Islet precursor cell (in vitro differentiated cells): ENCODE results near the gene ILK.

Experiments used
- DNase-seq: peaks from one replicate; pipeline ENCODE4 v3.0.0-alpha.2; 2018

The ILK gene

DNA sequence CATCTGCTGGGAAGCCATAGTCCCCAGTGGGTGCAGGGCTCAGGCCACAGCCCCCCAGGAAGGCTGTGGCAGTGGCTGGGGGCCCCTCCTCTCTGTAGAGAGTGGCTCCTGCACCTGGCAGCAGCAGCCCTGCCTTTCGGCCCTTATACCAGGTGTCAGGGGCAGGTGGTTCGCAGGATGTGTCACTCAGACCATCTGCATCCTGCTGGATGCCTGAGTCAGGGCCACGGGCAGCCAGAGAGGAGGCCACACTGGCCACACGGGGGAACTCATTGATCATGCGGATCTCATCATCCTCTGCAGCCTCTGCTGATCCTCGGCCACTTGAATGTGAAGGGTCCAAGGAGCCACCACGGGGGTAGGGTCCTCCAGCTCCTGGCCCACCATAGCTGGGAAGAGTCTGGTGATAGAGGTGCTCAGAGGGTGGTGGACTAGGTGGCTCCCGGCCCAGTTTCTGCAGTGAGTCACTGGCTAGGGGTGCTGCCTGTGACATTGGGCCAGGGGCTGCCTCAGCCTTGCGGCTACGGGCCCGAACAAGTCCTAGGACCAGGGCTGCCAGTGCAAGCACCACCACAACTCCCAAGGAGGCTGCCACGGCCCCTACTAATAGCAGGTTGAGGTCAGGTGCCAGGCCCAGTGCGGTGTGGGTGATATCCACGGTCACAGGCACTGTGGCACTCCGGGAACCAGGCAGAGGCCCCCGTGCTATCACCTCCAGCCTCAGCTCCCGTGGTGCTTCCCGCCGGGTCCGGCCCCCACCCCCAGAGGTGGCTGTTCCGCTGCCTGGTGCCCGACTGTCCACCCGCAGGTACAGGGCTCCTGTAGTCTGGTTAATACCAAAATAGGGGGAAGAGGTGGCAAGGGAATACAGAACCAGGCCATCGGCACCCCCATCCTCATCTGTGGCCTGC lies 18.9 kb downstream of the ILK start:
- no peak for DNase-seq

DNA sequence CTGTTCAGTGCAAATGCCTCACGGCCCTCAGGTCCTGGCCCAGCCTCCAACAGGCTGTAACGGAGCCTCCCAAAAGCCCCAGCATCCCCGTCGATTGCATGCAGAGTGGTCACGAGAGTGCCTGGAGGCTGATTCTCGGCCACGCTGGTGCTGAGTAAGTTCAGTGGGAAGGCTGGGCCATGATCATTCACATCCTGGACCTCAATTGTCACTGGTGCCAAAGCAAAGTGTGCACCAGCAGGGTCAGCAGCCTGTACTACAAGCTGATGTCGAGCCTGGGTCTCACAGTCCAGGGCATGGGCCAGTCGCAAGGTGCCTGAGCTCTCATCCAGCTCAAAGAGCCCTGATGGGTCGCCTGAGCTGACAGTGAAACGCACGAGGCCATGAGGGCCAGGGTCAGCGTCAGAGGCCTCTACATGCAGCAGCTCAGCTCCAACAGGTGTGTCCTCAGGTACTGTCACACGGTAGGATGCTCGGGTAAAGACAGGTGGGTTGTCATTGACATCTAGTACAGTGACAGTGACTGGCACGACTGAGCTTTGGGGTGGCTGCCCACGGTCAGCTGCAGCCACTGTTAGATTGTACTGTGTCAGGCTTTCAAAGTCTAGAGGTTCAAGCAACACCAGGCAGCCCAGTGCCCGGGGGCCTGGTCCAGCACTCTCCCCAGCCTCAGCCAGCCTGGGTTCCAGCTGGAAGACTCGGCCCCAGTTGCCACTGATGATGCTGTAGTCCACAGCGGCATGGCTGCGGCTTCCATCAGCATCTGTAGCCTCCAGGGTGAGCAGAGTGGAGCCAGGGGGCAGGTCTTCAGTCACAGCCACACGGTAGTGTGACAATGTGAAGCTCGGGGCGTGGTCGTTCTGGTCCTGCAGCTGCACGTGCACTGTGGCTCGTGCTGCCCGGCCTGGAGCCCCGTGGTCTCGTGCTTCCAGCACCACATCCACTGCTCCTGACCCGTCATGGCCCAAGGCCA lies 20.1 kb downstream of the ILK start:
- no peak for DNase-seq

DNA sequence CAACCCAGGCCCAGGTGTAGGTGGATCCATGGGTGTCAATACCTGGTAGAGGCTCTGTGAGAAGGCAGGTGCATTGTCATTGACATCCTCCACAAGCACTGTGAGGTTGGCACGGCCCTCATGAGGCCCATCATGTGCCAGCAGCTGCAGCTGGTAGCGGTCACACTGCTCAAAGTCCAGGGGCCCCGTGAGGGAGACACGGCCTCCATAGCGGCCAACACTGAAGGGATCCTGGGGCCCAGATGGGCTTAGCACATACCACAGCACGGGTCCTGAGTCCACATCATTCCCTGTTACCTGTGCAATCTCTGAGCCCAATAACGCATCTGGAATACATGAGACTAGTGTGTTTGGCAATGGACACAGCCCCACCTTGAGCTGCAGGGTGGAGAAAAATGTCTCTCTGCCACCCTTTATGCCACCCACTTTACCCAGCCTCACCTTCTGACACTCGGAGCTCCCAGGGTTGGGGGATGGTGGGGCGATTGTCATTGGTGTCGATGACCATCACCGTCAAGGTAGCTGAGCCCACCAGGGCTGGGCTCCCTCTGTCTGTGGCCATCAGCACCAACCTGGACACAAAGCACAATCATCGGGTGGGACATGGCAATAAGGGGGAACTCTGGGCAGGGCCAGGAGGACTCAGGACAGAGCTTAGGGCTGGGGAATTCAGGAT lies 21.7 kb downstream of the ILK start:
- DNase-seq: no peak

DNA sequence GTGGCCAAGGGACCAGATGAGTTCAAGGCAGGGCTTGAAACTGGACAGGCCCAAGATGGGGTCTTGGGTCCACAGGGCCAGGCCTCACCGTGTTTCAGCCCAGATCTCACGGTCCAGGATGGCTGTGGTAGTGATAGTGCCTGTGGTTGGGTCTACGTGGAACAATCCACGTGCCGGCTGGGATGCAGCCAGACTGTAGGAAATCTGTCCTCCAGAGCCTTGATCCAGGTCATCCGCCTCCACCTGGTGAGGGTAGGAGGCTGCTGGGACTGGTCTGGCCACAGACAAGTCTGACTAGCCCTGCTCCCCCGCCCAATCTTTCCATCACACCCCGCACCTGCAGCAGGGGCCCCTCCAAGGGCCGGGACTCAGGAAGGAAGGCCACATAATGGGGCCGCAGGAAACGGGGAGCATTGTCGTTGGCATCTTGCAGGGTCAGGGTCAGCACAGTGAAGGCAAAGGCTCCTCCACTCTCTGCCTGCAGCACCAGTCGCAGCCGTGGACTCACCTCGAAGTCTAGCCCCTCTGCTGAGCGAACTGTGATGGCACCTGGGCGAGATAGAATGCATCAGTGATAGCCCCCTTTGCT lies 22.4 kb downstream of the ILK start:
- no peak for DNase-seq

DNA sequence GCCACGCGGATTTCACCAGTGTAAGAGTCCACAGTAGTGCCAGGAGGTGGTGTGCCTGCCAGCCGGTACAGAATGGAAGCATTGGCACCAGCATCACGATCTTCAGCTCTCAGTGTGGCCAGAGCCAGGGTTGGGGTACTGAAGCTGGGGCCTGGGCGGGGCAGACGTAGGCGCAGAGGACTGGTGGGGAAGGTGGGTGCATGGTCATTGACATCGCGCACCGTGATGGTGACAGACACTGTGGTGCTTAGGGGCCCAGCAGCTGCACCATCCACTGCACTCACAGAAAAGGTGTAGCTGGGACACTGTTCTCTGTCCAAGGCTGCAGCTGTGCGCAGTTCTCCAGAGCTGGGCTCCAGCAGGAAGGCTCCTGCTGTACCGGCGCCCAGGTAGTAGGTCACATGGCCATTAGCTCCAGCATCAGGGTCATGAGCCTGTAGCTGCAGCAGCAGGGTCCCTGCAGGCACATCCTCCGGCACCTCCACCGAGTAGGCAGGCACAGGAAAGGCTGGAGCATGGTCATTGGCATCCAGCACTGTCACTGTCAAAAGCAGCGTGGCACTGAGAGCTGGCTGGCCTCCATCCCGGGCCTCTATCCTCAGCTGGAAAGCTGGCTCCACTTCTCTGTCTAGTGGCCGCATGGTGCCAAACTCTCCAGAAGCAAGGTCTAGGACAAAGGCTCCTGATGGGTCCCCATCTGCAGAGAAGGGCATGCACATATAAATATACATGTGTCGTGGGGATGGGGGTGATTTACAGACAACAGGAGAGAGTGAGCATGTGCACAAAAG lies 23.6 kb downstream of the ILK start:
- DNase-seq: no peak

DNA sequence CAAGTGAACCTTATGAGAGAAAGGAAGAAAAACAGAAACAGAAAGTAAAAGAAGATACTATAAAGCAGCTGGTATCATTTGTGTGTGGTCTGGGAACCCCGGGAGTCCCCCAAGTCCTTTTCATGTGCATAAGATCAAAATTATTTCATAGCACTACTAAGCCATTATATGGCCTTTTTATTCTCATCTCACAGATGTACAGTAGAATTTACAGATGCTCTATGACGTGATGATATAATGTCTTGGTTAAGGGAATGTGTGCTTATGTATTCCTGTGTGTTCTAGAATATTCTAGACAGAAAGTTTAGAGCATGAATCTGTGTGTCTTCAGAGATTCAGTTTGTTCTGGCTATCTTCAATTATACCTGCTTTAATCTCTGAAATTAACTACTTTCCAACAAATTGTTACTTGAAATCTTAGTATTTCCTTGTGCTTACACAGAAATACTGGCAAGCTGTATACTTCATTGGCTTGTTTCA lies 24.2 kb downstream of the ILK start:
- no peak for DNase-seq

DNA sequence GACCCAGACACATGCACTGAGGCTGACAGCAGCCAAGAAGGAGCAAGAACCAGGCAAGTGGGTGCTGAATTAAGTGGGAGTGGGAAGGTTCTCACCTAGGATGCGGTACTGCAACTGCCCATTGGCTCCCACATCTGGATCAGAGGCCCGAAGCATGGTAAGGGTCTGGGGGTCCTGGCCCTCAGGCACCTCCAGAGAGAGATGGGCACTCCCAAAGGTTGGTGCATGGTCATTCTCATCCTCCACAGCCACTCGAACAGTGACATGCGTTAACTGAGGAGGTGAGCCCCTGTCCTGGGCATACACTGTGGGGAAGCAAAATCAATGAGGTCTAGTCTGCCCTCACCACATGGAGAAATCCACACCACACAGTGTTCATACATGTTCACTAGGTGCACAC lies 25.0 kb downstream of the ILK start:
- no peak for DNase-seq

DNA sequence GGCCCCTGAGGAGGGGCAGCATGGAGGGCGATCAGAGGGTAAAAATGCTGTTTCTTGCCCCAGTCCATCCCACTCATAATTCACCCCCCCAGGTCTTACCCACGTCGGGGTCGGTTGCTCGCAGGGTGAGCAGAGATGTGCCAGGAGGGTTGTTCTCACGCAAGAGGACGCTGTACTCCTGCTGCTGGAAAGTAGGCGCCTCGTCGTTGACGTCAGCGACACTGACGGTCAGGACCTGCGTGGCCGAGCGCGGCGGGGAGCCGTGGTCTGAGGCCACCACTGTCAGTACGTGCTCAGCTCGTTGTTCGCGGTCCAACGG lies 26.0 kb downstream of the ILK start:
- DNase-seq: no peak

DNA sequence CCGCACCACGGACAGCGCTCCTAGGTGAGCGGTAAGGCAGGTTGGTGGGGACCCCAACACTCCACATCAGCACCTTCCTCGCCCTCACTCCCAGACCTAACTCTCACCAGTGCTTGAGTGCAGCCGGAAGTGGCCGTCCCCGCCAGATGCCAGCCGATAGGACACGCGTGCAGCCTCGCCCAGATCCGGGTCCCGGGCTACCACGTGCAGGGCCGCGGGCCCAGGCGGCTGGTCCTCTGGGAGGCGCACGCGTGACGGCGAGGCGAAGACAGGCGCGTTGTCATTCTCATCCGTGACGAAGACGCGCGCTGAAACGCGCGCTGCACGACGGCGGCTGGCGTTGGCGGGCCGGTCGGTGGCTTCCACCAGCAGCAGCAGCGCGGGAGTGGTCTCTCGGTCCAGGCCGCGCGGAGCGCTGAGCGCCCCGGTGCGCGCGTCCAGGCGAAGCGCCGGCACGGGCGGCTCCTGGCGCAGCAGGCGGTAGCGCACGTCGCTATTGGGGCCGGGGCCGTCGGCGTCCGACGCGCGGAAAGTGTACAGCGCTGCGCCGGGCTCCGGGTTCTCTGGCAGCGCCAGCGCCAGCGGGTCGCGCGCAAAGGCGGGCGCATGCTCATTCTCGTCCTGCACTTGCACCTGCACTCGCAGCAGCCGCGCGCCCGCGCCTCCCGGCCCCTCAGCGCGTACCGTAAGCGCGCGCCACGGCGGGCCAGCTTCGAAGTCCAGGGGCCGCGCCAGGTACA lies 26.5 kb downstream of the ILK start:
- no peak for DNase-seq

DNA sequence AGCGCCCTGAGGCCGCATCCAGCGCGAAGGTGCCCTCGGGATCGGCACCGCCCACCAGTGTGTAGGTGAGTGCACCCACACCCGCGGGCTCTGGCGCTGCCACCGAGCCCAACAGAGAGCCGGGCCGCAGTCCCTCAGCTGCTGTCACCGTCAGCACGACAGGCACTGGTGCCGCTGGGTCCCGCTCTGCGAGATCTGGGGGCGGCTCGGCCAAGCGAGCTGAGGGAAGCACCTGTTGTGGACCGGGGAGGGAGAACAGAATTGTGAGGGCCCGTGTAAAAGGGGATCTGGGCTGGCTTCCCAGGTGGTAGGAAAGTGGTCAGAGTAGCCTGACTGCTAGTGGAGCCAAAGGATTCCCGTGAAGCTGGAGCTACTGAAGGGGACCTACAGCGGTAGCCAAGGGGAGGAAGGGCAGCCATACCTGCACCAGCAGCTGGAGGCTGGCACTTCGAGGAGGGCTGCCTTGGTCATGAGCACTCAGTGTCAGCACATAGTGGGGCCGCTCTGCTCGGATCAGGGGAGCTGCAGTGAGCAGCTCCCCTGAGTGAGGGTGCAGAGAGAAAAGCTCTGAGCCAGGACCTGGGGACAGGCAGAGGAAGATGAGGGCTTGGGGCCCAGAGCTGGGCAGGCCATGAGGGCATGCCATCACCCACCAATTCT lies 27.2 kb downstream of the ILK start:
- no peak for DNase-seq

DNA sequence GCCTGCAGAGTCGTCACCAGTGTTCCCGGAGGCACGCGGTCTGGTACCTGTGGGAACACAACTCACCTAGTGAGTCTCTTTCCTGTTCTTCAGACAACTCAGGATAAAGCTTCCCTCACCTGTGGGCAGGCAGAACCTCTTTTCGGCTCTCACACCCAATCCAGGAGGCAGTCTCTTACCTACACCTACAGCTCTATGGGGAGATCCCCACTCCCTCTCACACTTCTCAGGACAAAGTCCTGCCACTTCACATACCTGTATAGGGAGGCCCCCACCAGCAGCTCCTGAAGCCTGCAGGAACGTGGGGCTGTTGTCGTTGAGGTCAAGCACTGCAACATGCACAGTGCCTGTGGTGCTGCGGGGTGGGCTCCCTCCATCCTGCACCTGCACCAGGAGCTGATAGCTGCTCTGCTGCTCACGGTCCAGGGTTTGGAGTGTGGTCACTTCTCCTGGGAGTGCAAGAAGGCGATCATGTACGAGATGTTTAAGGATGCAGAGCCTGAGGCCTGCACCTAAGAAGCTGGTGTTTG lies 27.9 kb downstream of the ILK start:
- no peak for DNase-seq

DNA sequence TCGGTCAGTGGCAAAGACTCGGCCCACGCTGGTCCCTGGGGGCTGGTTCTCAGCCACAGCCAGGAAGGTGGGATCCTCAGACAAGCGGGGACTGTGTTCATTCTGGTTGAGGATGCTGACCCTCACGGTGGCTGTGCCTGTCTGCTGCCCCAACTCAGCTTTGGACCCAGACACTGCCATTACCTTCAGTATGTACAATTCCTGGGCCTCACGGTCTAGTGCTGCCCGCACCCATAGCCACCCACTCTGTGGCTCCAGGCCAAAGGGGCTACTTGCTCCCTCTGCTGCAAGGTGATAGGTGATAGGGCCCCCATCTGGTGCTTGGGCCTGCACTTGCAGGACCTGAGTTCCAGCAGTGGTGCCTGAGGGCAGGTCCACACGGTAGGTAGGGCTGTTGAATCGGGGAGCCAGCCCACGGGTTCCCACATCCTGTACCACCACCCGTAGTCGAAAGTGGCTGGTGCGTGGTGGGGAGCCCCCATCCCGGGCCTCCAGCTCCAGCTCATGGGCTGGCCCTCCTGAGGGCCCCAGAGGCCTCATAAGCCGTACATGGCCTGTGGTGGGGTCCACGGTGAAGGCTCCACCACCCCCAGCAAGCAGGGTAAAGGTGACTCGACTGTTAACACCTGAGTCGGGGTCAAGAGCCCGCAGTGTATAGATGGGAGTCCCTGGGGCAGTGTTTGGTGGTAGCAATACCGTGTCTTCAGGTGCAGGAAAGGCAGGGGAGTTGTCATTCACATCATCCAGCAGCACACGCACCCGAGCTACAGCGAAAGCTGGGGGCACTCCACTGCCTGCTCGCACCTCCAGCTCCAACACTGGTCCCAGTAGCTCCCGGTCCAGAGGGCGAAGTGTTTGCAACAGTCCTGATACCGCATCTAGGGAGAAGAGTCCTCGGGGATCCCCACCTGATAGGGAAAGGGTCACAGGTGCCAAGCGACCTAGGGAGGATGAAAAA lies 28.8 kb downstream of the ILK start:
- no peak for DNase-seq

DNA sequence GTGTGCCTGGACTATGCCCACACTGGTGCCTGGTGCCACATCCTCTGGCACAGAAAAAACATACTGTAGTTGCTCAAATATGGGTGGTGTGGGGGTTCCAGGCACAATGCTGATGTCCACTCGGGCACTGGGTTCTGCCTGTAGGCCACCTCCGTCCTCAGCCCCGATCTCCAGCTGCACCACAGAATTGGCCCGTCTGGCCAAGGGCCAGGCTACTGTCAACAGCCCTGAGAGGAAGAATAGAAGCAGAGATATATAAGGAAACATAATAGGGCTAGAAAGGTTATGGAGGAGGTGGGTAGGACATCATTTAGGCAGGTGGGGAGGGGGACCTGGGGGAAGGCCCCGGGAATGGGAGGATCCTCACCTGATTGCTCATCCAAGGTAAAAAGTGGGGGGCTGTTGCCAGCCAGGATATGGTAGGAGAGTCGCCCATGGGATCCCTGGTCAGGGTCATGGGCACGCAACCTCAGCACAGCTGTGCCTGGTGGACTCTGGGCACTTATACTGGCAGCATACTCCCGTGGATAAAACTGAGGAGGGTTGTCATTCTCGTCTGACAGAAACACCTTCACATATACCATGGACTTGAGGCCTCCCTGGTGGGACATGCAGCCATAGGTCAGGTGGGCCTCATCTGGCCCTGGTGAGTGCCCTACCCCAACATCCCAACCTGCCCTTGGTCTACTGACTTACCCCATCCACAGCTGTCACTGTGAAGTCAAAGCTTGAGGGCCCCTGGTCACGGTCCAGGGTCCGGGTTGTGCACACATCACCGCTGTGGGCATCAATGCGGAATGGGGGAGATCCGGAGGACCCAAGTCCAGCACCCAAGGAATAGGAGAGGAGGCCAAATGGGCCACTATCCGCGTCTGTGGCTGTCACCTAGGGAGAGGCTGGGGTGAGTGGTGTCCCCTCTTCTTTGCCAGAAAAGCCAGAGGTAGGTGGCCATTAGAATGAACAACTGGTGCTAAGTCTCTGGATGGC lies 30.1 kb downstream of the ILK start:
- DNase-seq: no peak

DNA sequence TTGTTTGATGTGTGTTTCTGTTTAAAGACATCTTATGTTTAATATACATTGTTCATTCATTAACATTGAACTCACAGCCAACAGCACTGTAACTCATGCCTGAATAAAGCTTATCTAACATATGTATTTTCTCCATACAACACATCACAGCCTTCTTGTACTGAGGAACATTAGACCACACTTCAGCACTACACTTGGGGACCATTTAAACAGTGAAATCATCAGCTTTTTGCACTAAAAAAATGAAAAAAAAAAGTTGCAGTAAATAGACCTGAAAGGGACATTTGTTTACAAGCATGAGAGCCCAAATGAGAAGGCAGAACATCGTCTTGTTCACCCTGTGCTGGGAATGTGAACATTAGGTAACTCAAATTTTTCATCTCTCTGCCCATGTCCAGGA lies 31.0 kb downstream of the ILK start:
- no peak for DNase-seq

DNA sequence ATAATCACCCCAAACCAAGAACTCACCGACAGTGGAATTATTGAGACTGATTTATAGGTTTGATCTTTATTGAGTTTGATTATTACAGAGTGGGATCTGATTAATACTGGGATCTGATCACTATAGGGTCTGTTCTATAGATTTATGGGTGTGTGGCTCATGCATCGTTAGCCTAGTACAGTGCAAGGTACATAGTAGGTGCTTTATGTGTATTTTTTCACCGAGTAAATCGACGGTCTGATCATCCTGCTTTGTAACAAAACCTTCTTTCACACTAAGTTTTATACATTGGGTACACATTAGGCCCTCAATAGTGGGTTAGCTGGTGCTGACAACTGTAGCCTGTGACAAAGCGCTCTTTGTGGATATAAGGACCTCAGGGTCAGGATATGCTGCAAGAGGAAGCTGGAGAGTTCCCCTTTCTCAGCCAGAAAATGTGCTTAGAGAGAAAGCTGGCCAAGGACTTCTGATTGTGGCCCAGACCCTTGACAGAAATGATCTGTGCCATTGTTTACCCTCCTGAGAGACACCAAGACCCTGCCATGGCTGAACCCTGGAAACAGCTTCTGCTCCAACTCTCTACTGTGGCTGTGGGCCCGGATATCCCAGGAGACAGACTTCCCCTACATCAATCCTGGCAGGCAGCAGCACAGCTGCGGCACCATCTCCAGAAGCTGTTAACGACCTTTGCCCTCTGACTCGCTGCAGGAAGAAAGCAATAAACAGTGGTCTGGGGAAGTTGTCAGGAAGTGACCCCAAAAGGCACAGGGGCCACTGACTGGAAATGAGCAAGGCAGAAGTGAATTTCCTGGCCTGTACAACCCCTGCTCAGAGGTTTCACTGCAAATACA lies 31.7 kb downstream of the ILK start:
- DNase-seq: peak; percentile 69

DNA sequence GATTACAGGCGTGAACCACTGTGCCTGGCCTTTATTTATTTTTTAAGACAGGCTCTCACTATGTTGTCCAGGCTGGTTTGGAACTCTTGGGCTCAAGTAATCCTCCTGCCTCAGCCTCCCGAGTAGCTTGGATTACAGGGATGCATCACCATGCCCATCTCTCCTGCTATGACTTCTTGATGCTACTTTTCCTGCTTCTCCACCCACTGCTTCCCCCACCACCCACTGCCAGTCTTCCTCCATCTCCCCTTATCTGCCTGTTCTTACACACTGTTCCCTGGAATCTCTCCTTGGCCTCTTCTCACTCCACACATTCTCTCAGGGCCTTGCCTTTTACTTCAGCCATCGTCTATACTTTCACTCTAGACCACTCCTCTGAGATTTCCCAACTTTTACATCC lies 32.9 kb downstream of the ILK start:
- no peak for DNase-seq

DNA sequence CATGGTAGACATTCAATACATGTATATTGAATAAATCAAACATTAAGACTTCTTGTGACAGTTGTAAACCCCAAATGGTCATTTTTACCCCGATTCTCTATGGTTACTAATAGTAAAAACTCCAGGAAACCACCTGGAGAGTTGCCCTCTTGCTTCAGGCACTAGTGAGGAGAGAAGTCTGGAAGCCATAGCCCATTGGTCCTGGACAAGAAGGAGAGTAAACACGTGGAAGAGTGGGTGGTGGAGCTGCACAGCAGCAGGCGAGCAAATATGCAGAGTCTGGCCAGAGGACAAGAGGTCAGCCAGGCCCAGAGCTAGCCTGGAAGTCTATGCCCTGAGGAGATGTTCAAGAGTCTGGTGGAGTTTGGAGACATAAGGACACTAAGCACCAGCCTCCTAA lies 34.3 kb downstream of the ILK start:
- DNase-seq: no peak
